Peyer's patch (tissue), 4 donors: ENCODE results near the gene IL24.

Source experiments
- POLR2A ChIP-seq, 2 donors: fragments of 450-650 bp; IDR thresholded peaks; one replicate each; pipeline ENCODE4 v1.5.1; 2017; ENCODE audit warnings: antibody characterized with exemption in 2 of 2, mild to moderate bottlenecking in 2 of 2, moderate library complexity in 2 of 2
- TF ChIP-seq, protein P1 (sequence below), 6 experiments: fragments of 450-650 bp in 4 of 6; fragments of 200-600 bp in 2 of 6; sonication (generic) in 1 of 6; IDR thresholded peaks; one replicate each; pipeline ENCODE4 v1.5.1; 2017 to 2019; ENCODE audit warnings: antibody characterized with exemption in 6 of 6, mild to moderate bottlenecking in 3 of 6, moderate library complexity in 1 of 6

GRCh38 chr1:206939131-206939530 lies 41.9 kb downstream of the IL24 start:
- TF ChIP-seq, protein P1, sequence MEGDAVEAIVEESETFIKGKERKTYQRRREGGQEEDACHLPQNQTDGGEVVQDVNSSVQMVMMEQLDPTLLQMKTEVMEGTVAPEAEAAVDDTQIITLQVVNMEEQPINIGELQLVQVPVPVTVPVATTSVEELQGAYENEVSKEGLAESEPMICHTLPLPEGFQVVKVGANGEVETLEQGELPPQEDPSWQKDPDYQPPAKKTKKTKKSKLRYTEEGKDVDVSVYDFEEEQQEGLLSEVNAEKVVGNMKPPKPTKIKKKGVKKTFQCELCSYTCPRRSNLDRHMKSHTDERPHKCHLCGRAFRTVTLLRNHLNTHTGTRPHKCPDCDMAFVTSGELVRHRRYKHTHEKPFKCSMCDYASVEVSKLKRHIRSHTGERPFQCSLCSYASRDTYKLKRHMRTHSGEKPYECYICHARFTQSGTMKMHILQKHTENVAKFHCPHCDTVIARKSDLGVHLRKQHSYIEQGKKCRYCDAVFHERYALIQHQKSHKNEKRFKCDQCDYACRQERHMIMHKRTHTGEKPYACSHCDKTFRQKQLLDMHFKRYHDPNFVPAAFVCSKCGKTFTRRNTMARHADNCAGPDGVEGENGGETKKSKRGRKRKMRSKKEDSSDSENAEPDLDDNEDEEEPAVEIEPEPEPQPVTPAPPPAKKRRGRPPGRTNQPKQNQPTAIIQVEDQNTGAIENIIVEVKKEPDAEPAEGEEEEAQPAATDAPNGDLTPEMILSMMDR (IDR thresholded peaks at IDR 0.05): no peak
- no peak for TF ChIP-seq POLR2A (IDR thresholded peaks at IDR 0.05)
